AG09319 (cell line): Measurements from ENCODE around the gene GCNT1.
"Not testable (repeated sequence)": the region's sequence is repeated elsewhere in the genome, so short reads cannot be mapped to it uniquely, and the experiment has no call there.

Experiments used
- DNase-seq: peaks from one replicate; pipeline ENCODE4 v3.0.0-alpha.2; 2010; ENCODE audit warnings: low read depth; ENCODE audit errors: extremely low read depth
- TF ChIP-seq, protein P1 (sequence below): IDR thresholded peaks from 2 replicates; pipeline ENCODE4 v1.5.1; 2011; ENCODE audit warnings: low read depth, mild to moderate bottlenecking, inconsistent platforms, low read length, moderate library complexity

GCNT1 gene

GRCh38 chr9:76530458-76531110 lies 71.6 kb downstream of the GCNT1 start:
- no peak for DNase-seq
- TF ChIP-seq, protein P1, sequence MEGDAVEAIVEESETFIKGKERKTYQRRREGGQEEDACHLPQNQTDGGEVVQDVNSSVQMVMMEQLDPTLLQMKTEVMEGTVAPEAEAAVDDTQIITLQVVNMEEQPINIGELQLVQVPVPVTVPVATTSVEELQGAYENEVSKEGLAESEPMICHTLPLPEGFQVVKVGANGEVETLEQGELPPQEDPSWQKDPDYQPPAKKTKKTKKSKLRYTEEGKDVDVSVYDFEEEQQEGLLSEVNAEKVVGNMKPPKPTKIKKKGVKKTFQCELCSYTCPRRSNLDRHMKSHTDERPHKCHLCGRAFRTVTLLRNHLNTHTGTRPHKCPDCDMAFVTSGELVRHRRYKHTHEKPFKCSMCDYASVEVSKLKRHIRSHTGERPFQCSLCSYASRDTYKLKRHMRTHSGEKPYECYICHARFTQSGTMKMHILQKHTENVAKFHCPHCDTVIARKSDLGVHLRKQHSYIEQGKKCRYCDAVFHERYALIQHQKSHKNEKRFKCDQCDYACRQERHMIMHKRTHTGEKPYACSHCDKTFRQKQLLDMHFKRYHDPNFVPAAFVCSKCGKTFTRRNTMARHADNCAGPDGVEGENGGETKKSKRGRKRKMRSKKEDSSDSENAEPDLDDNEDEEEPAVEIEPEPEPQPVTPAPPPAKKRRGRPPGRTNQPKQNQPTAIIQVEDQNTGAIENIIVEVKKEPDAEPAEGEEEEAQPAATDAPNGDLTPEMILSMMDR: no peak

GRCh38 chr9:76531231-76531780 lies 72.3 kb downstream of the GCNT1 start:
- DNase-seq: no peak
- TF ChIP-seq, protein P1: no peak

GRCh38 chr9:76532877-76533276 lies 73.9 kb downstream of the GCNT1 start:
- DNase-seq: not testable (repeated sequence)

DNA sequence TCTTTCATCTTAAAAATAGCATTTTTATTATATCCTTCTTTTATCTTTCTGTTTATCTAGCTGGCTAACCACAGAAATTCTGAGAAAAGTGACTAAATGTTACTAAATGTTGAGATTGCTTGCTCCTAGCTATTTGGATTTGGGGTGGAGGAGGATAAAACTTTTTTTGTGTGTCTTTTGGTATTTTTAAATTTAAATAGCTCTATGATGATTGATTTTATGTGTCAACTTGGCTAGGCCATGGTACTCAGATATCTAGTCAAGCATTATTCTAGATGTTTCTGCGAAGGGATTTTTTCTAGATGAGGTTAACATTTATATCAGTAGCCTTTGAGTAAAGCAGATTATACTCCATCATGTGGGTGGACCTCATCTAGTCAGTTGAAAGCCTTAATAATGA lies 75.0 kb downstream of the GCNT1 start:
- no peak for DNase-seq
- TF ChIP-seq, protein P1: no peak

DNA sequence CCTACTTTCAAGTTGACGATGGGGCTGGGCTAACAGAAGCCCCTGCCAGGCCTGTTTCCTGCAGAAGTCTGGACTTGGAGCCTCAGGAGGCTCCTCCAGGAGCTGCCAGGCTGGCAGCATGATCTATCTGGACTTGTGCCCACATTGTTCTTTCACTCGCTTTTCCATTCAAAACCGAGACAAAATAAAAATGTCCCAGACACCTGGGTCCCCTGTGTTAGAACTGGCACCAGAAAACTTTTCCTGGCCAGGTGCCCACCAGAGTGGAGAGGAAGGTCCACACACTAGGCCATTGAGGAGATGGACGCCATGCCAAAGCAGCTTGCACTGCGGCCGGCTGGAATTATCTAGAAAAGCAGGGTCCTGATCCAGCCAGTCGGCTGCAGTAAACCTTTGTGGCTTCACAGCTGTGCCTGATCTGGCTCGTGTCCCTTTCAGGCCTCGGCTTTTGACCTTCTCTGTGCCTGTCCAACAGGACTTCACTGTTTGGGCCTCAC lies 78.2 kb downstream of the GCNT1 start:
- DNase-seq: no peak
- TF ChIP-seq, protein P1: no peak

DNA sequence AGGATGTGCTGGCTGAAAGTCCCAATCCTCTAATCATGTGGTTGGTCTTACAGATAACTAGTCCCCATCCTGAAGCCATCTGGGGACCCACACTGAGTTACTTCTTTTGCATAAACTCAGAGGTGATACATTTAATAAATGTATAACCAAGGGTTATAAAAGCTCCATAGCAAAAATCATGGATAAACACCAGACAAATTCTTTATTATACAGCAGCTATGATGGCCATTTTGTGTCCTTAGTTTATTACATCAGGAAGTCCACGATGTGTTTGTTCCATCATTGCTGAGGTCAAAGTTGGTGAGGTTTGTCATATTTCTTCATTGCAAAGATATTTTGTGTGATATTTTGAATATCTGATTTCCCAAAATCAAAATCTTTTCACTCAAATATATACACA lies 80.2 kb downstream of the GCNT1 start:
- TF ChIP-seq, protein P1: no peak
- DNase-seq: no peak

DNA sequence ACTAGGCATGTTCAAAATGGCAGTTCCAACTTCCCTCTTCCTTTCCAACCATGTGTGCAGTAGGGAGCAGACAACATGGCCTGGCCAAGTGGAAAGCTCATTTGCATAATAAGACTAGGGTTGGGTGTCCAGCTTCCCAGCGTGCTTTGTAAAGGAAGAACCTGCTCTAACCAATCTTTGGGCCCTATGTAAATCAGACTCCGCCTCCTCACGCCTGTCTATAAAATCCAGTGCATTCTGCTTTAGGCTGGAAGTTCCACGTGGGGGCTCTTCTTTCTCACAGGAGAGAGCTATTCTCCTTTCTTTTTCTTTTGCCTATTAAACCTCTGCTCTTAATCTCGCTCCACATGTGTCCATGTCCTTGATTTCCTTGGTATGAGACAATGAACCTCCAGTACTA lies 83.4 kb downstream of the GCNT1 start:
- DNase-seq: no peak
- TF ChIP-seq, protein P1: no peak

- TF ChIP-seq, protein P1: no peak
- no peak for DNase-seq
Measured at GRCh38 chr9:76545191-76545590, 86.2 kb downstream of the GCNT1 start.
